ENCODE data around the gene GRHPR.

The GRHPR gene

DNA sequence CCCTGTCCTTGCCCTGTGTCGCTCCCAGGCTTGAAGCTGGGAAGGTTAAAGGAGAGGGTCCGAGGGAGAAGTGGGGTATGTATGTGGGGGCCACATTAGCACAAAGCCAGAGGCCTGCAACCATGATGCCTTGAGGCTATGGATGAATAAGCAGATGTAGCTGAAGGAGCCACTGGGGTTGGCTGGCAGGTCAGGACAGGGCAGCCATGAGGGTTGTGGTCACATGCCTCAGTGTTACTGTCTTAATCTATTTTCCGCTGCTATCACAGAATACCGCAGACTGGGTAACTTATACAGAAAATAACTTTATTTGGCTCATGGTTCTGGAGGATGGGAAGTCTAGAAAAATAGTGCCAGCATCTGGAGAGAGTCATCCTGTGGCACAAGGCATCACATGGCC lies 9.2 kb upstream of the GRHPR start:
- Histone ChIP-seq H3K9ac (ENCODE audit: low read length) (peak overlapping the region; percentile 82), H3K9me2 (replicated peaks; ENCODE audit: insufficient read depth, low read length) (no peaks in the 10 kb centered on the region), H3K36me3 (ENCODE audit: low read length) (no peaks in the 10 kb centered on the region), H3K4me3 (ENCODE audit: insufficient read depth, low read length, poor library complexity, severe bottlenecking) (no peak overlapping the region), H3K27me3 (ENCODE audit: low read length) (no peaks in the 10 kb centered on the region), H3F3A (ENCODE audit: insufficient read depth) (peaks cover 56% of the 10 kb centered on the region), H4K20me1 (ENCODE audit: low read depth, low read length) (no peaks in the 10 kb centered on the region), H2AFZ (ENCODE audit: low read depth, low read length, severe bottlenecking) (no peak overlapping the region), H3K79me2 (ENCODE audit: insufficient read depth, low read length) (peaks cover 20% of the 10 kb centered on the region), H3K4me2 (ENCODE audit: low read depth, low read length, poor library complexity, severe bottlenecking) (peak overlapping the region; percentile 74), H3K27ac (ENCODE audit: low read depth, low read length) (peak overlapping the region; percentile 93), H3K9me3 (ENCODE audit: insufficient read depth, low read length) (no peaks in the 10 kb centered on the region)
- TF ChIP-seq CTCF (IDR thresholded peaks at IDR 0.05; ENCODE audit: insufficient read depth, low read length, poor library complexity, severe bottlenecking) = no peak
- TF ChIP-seq EZH2phosphoT487 (conservative IDR thresholded peaks at IDR 0.05; ENCODE audit: low read length) = no peak

- H3K4me2 ChIP-seq (ENCODE audit: low read depth, low read length, poor library complexity, severe bottlenecking) = no peak overlapping the region
- peaks cover 48% of the 10 kb centered on the region for H3F3A ChIP-seq (ENCODE audit: insufficient read depth)
- H3K4me3 ChIP-seq (ENCODE audit: insufficient read depth, low read length, poor library complexity, severe bottlenecking) = no peak overlapping the region
- no peak overlapping the region for H2AFZ ChIP-seq (ENCODE audit: low read depth, low read length, severe bottlenecking)
- no peaks in the 10 kb centered on the region for H4K20me1 ChIP-seq (ENCODE audit: low read depth, low read length)
- H3K9me2 ChIP-seq (replicated peaks; ENCODE audit: insufficient read depth, low read length) = no peaks in the 10 kb centered on the region
- no peaks in the 10 kb centered on the region for H3K9me3 ChIP-seq (ENCODE audit: insufficient read depth, low read length)
- H3K9ac ChIP-seq (ENCODE audit: low read length) = peak overlapping the region; percentile 30; the same call in 1 of the 2 replicates
- H3K27me3 ChIP-seq (ENCODE audit: low read length) = no peaks in the 10 kb centered on the region
- peaks cover 20% of the 10 kb centered on the region for H3K79me2 ChIP-seq (ENCODE audit: insufficient read depth, low read length)
- TF ChIP-seq CTCF (IDR thresholded peaks at IDR 0.05; ENCODE audit: insufficient read depth, low read length, poor library complexity, severe bottlenecking) = no peak
- peak overlapping the region; percentile 93 for H3K27ac ChIP-seq (ENCODE audit: low read depth, low read length)
- H3K36me3 ChIP-seq (ENCODE audit: low read length) = no peaks in the 10 kb centered on the region
Measured at GRCh38 chr9:37414503-37414943, 8.0 kb upstream of the GRHPR start.

DNA sequence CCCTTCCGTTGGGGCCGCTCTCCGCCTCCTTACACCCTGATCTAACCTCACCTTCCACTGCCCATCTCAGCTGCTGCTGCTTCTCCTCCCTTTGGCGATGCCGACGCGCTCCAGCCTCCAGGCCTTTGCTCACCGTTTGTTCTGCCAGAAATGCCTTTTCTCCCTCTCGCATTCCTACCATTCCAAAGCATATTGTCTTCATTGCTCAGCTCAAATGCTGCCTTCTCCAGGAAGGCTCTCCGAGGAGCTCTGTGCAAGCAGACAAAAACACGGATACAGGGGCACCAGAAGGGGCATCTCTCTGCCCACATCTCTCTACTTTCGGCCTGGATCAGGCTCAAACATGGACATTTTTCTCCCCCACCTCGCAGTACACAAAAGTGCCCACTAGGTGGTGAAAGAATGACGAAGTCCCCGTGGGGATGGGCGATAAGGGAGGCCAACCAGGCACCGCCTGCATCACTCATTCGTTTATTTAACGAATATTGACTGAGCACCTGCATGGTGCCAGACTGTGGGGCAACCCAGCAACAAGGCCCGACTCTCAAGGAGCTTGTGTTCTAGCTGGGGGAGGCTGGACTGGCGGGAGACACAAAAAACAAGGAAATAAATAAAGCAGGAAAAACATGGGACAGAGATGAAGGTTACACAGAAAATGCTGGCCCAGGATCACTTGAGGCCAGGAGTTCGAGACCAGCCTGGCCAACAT lies 7.3 kb upstream of the GRHPR start:
- H3K9me3 ChIP-seq (ENCODE audit: insufficient read depth, low read length) = no peaks in the 10 kb centered on the region
- H3K4me2 ChIP-seq (ENCODE audit: low read depth, low read length, poor library complexity, severe bottlenecking) = peak overlapping the region; percentile 19
- H3F3A ChIP-seq (ENCODE audit: insufficient read depth) = peaks cover 41% of the 10 kb centered on the region
- H3K9ac ChIP-seq (ENCODE audit: low read length) = peak overlapping the region; percentile 30; the same call in 1 of the 2 replicates
- no peaks in the 10 kb centered on the region for H4K20me1 ChIP-seq (ENCODE audit: low read depth, low read length)
- H3K79me2 ChIP-seq (ENCODE audit: insufficient read depth, low read length) = peaks cover 15% of the 10 kb centered on the region
- H3K9me2 ChIP-seq (replicated peaks; ENCODE audit: insufficient read depth, low read length) = no peaks in the 10 kb centered on the region
- peak overlapping the region; percentile 93 for H3K27ac ChIP-seq (ENCODE audit: low read depth, low read length)
- H3K36me3 ChIP-seq (ENCODE audit: low read length) = no peaks in the 10 kb centered on the region
- no peak overlapping the region for H3K4me3 ChIP-seq (ENCODE audit: insufficient read depth, low read length, poor library complexity, severe bottlenecking)
- TF ChIP-seq CTCF (IDR thresholded peaks at IDR 0.05; ENCODE audit: insufficient read depth, low read length, poor library complexity, severe bottlenecking) = peak; percentile 95
- no peak for TF ChIP-seq EZH2phosphoT487 (conservative IDR thresholded peaks at IDR 0.05; ENCODE audit: low read length)
- H2AFZ ChIP-seq (ENCODE audit: low read depth, low read length, severe bottlenecking) = peak overlapping the region; percentile 44
- no peaks in the 10 kb centered on the region for H3K27me3 ChIP-seq (ENCODE audit: low read length)
